HG03520 (cell line): ENCODE data around the gene CAAP1.
A peak's percentile ranks its signal among the peaks of the same experiment; 100 is the strongest.
"Not testable (repeated sequence)": the region's sequence is repeated elsewhere in the genome, so short reads cannot be mapped to it uniquely, and the experiment has no call there.

ENCODE experiments used
- ATAC-seq: cut with Tn5 transposase; IDR thresholded peaks from one replicate; pipeline ENCODE4 v1.9.1; 2021; ENCODE audit warnings: mild to moderate bottlenecking, moderate library complexity; ENCODE audit not compliant: unreplicated experiment

CAAP1 gene, protein sequence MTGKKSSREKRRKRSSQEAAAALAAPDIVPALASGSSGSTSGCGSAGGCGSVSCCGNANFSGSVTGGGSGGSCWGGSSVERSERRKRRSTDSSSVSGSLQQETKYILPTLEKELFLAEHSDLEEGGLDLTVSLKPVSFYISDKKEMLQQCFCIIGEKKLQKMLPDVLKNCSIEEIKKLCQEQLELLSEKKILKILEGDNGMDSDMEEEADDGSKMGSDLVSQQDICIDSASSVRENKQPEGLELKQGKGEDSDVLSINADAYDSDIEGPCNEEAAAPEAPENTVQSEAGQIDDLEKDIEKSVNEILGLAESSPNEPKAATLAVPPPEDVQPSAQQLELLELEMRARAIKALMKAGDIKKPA

GRCh38 chr9:26892251-26893029 is at the start of gene CAAP1:
Gene CAAP1 (minus strand): TSS chr9:26892802. CDS start chr9:26892715, 87 bp downstream.
- peak; percentile 86 for ATAC-seq

DNA sequence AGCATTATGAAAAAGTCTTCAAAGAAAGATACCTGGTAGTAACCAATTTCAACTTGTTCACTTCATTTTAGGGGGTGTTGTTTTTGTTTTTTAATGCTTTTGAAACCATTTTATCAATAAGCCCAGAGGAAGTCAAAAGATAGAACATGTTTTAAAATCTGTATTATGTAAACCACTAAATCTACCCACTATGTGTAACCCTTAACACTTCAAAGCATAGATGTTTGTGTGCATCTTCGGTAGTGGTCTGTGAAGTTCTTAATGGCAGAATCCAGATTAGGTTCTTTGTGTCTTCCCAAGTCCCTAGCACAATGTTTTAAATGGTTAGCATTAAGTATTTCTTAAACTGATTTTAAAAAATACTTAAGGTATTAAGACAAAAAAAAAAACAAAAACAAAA is 48.2 kb upstream of the CAAP1 start:
- no peak for ATAC-seq

DNA sequence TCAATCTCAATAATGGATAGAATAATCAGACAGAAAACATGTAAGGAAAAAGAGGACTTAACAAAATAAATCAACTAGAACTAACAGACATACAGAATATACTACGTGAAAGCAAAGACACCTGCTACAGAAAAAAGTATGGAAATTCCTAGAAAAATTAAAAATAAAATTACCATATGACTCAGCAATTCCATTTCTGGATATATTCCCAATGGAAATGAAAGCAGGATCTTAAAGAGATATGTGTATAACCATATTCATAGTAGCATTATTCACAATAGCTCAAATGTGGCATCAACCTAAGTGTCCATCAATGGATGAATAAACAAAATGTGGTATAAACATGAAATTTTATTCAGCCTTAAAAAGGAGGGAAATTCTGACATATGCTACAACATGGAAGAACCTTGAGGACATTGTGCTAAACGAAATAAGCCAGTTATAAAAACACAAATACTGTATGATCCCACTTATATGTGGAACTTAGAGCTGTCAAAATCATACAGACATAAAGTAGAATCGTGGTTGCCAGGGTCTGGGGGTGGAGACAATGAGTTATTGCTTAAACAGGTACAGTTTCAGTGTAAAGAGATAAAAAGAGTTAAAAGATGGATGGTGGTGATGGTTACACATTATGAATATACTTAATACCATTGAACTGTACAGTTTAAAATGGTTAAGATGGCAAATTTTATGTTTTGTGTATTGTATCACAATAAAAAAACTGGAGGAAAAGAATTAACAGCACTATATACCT is 47.5 kb upstream of the CAAP1 start:
- no peak for ATAC-seq

DNA sequence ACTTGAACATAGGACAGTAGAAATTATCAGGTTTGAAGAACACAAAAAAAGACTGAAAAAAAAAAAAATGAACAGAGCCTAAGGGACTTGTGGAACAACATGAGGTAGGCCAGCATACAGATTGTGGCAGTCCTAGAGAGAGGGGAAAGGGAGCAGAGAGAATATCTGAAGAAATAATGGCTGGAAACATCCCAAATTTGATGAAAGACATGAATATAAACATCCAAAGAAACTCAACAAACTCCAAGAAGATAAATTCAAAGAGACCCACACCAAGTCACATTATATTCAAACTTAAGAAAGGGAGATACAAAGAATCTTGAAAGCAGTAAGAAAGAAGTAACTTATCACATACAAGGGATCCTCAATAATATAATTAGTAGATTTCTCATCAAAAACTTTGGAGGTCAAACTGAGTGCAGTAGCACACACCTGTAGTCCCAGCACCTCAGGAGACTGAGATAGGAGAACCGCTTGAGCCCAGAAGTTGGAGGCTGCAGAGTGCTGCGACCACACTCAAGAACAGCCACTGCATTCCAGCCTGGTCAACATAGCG is 45.3 kb upstream of the CAAP1 start:
- ATAC-seq, result no peak

GRCh38 chr9:26935847-26936246 is 43.2 kb upstream of the CAAP1 start:
- no peak for ATAC-seq

- no peak for ATAC-seq
Observed at GRCh38 chr9:26928902-26929495, 36.4 kb upstream of the CAAP1 start.

GRCh38 chr9:26925609-26926008 is 33.0 kb upstream of the CAAP1 start:
- ATAC-seq, result no peak

GRCh38 chr9:26919698-26920097 is 27.1 kb upstream of the CAAP1 start:
- ATAC-seq, result no peak

GRCh38 chr9:26913138-26913668 is 20.6 kb upstream of the CAAP1 start:
- ATAC-seq, result no peak

DNA sequence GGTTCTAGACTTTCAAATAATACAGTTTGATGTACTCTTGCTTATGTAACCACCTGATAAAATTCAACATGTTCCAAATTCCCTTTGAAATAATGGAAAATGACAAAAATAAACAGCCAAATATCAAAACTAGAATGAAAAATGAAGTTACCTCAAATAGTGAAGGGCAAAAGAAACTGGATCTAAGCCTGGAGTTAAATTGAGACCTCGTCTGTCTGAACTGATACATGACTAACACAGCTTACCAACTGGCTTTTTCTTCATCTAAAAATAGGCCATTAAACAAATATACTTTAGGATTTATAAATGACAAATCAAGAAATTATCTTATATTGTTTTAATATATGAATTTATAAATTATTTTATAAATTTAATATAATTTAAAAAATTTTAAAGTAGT is 12.1 kb upstream of the CAAP1 start:
- no peak for ATAC-seq

- ATAC-seq, result no peak
Observed at GRCh38 chr9:26904070-26904469, 11.5 kb upstream of the CAAP1 start.

- ATAC-seq, result no peak
Observed at GRCh38 chr9:26893030-26893676, 551 bp upstream of the CAAP1 start.

GRCh38 chr9:26891726-26892125 is 876 bp downstream of the CAAP1 start:
- ATAC-seq, result peak; percentile 1

DNA sequence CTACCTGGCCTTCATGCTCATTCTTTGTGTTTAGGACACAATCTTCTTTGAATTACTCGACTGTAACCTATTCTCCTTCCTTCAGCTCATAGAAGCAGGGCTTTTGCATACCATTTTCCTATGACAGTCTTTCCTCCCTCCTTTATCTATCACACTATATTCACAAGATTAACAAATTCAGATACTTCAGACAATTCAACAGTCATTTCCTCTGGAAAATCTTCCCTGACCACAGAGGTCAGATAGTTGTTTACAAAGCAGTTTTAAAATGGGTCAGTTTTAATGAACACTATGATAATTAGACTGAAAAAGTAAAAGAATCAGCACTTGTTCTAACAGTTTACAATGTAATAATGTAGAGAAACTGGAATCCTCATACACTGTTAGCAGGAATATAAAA is 4.3 kb downstream of the CAAP1 start:
- ATAC-seq, result no peak

DNA sequence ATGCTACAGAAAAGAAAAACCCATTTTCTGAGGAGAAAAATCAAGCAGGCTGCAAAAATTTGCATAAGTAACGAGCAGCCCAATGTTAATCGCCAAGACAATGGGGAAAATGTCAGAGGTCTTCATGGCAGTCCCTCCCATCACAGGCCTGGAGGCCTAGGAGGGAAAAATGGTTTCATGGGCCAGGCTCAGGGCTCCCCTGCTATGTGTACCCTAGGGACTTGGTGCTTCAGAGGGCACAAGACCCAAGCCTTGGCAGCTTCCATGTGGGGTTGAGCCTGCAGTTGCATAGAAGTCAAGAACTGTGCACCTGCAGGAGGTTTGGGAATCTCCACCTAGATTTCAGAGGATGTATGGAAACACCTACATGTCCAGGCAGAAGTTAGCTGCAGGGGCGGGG is 10.4 kb downstream of the CAAP1 start:
- ATAC-seq, result no peak

DNA sequence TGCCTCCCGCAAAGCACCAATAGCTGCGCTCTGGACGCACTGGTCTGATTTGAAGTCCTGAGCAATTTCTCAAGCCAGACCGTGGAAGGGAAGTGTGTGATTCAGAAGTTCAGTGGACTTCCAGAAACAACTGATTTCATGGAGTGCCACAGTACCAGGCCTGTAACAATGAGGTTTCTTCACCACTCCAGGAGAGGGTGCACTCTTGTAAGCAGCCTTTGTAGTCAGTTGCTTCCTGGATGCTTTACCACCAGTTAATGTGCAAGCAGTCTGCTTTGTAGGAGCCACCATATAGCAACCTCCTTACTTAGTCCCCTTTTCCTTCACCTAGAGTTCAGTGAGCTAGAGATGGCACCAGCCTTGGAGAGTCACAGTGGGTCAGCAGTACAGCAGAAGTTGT is 12.3 kb downstream of the CAAP1 start:
- no peak for ATAC-seq

- not testable (repeated sequence) for ATAC-seq
Observed at GRCh38 chr9:26875155-26875554, 17.4 kb downstream of the CAAP1 start.

DNA sequence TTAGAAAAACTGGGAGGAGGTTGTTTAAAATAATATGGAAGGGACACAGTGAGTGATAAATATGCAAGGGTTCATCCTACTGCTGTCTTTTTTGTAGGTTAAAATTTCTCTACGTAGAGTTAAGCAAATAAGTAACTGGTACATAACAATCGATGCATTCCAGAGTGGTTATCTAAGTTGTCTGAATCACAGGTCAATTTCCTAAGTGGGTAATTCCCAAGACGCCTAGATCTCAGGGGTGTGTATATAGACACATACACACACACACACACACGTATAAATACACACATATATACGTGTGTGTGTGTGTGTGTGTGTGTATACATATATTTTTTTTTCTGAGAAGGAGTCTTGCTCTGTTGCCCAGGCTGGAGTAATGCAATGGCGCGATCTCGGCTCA is 22.3 kb downstream of the CAAP1 start:
- no peak for ATAC-seq

DNA sequence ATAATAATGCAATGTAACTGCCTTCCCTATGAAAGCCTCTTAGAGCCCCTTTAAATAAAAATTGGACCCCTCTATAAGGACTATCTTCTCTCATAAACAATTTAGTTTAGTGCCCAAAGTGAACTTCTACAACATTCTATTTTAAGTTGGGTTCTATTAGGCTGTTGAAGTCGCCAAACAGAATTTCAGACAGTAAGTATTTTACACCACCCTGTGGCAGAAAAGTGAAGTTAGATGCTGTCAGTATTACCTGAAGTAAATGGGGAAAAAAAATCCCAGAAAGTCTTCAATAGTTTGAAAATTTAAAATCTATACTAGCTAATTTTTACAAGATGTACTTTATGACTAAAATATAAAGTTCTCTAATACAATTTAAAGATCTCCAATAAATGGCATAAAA is 29.5 kb downstream of the CAAP1 start:
- no peak for ATAC-seq

DNA sequence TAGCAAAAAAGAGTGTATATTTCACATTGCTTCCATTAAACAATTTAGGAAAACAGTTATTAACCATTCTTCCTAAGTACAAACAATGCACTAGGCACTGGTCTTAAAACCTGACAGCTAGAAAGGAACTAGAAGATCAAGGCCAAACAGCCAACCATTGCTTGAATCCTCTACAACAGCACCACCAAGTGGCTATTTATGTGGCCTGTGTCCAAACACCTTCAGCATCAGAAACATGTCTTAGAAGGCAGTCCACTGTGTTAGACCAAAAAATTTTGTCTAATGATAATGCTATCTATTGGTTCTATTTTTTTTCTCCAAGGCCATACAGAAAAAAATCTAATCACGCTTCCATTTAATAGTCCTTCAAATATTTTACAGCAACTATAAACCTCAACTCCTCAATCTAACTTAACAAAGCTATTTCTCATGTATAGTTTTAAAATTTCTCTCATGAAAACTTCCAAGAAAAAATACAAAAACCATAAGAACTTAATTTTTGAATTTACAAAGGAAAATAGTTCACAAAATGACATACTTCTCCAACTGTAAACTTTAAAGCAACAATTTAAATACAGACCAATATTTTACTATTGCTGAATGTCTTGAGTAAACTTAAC is 36.1 kb downstream of the CAAP1 start:
- ATAC-seq, result peak; percentile 87
